ENCODE measurements around the gene MAP3K3.

Gene MAP3K3

GRCh38 chr17:63692195-63692816 is 70.1 kb downstream of the MAP3K3 start:
- no peak overlapping the region for H4K8ac ChIP-seq (ENCODE audit: low read depth, low read length)
- H3K23ac ChIP-seq (ENCODE audit: low read length): no peak overlapping the region
- H3K4ac ChIP-seq (ENCODE audit: low read depth, low read length): no peak overlapping the region
- H3K79me1 ChIP-seq (ENCODE audit: low read length): no peaks in the 10 kb centered on the region
- peaks cover 35 to 42% of the 10 kb centered on the region in 2 experiments for H3K36me3 ChIP-seq (ENCODE audit: control insufficient read depth in 1 of 2, insufficient read depth in 2 of 2, low read length in 2 of 2)
- no peak overlapping the region for H3K14ac ChIP-seq (ENCODE audit: low read length)
- no peaks in the 10 kb centered on the region for H3K4me1 ChIP-seq (ENCODE audit: control insufficient read depth in 1 of 2, insufficient read depth in 2 of 2, low read length in 2 of 2)
- no peak overlapping the region for H2BK5ac ChIP-seq (ENCODE audit: low read depth, low read length, poor library complexity)
- no peak overlapping the region for H3K4me3 ChIP-seq (ENCODE audit: low read depth, low read length)
- no peak overlapping the region for H2BK12ac ChIP-seq (ENCODE audit: low read length)
- H3K18ac ChIP-seq (ENCODE audit: low read length): no peak overlapping the region
- no peaks in the 10 kb centered on the region for H3K27me3 ChIP-seq (ENCODE audit: insufficient read depth, low read length)
- H4K12ac ChIP-seq (ENCODE audit: low read depth, low read length): no peak overlapping the region
- no peak overlapping the region for H2AFZ ChIP-seq (ENCODE audit: insufficient read depth, low read length, poor library complexity)
- DNase-seq: no peak
- H3K4me2 ChIP-seq (ENCODE audit: low read length): no peak overlapping the region
- no peaks in the 10 kb centered on the region for H3K9me3 ChIP-seq (ENCODE audit: insufficient read depth, low read depth, low read length)
- H3K9ac ChIP-seq (ENCODE audit: low read length): no peak overlapping the region
- WGBS (ENCODE audit: extremely low coverage, insufficient coverage, insufficient read length): no CpG with 5 or more reads among the region's 11 CpGs
- no peak overlapping the region for H2BK120ac ChIP-seq (ENCODE audit: insufficient read depth, low read length, poor library complexity)
- H2AK5ac ChIP-seq (ENCODE audit: low read length): no peak overlapping the region
- no peak overlapping the region for H4K91ac ChIP-seq (ENCODE audit: low read depth, low read length)
- H3K27ac ChIP-seq (ENCODE audit: low read depth, low read length): no peak overlapping the region
- H3K79me2 ChIP-seq (ENCODE audit: control insufficient read depth, insufficient read depth, low read length, poor library complexity): no peaks in the 10 kb centered on the region

- no peaks in the 10 kb centered on the region for H3K9me3 ChIP-seq (ENCODE audit: insufficient read depth, low read depth, low read length)
- no peak overlapping the region for H4K12ac ChIP-seq (ENCODE audit: low read depth, low read length)
- H3K14ac ChIP-seq (ENCODE audit: low read length): no peak overlapping the region
- H3K4me1 ChIP-seq (ENCODE audit: control insufficient read depth in 1 of 2, insufficient read depth in 2 of 2, low read length in 2 of 2): peaks cover 0 to 5% of the 10 kb centered on the region in 2 experiments
- no peaks in the 10 kb centered on the region for H3K27me3 ChIP-seq (ENCODE audit: insufficient read depth, low read length)
- H4K91ac ChIP-seq (ENCODE audit: low read depth, low read length): no peak overlapping the region
- H3K18ac ChIP-seq (ENCODE audit: low read length): no peak overlapping the region
- H3K4me3 ChIP-seq (ENCODE audit: low read depth, low read length): no peak overlapping the region
- no peak overlapping the region for H3K9ac ChIP-seq (ENCODE audit: low read length)
- H2BK5ac ChIP-seq (ENCODE audit: low read depth, low read length, poor library complexity): no peak overlapping the region
- H2BK12ac ChIP-seq (ENCODE audit: low read length): no peak overlapping the region
- no peak for DNase-seq
- H2AFZ ChIP-seq (ENCODE audit: insufficient read depth, low read length, poor library complexity): no peak overlapping the region
- H3K27ac ChIP-seq (ENCODE audit: low read depth, low read length): no peak overlapping the region
- H2AK5ac ChIP-seq (ENCODE audit: low read length): no peak overlapping the region
- H2BK120ac ChIP-seq (ENCODE audit: insufficient read depth, low read length, poor library complexity): no peak overlapping the region
- H3K4ac ChIP-seq (ENCODE audit: low read depth, low read length): no peak overlapping the region
- no peaks in the 10 kb centered on the region for H3K79me1 ChIP-seq (ENCODE audit: low read length)
- H3K23ac ChIP-seq (ENCODE audit: low read length): no peak overlapping the region
- H3K79me2 ChIP-seq (ENCODE audit: control insufficient read depth, insufficient read depth, low read length, poor library complexity): no peaks in the 10 kb centered on the region
- no CpG with 5 or more reads among the region's 18 CpGs for WGBS (ENCODE audit: extremely low coverage, insufficient coverage, insufficient read length)
- no peak overlapping the region for H3K4me2 ChIP-seq (ENCODE audit: low read length)
- peaks cover 36 to 46% of the 10 kb centered on the region in 2 experiments for H3K36me3 ChIP-seq (ENCODE audit: control insufficient read depth in 1 of 2, insufficient read depth in 2 of 2, low read length in 2 of 2)
- H4K8ac ChIP-seq (ENCODE audit: low read depth, low read length): no peak overlapping the region
Measured at GRCh38 chr17:63693411-63694113, 71.3 kb downstream of the MAP3K3 start.

DNA sequence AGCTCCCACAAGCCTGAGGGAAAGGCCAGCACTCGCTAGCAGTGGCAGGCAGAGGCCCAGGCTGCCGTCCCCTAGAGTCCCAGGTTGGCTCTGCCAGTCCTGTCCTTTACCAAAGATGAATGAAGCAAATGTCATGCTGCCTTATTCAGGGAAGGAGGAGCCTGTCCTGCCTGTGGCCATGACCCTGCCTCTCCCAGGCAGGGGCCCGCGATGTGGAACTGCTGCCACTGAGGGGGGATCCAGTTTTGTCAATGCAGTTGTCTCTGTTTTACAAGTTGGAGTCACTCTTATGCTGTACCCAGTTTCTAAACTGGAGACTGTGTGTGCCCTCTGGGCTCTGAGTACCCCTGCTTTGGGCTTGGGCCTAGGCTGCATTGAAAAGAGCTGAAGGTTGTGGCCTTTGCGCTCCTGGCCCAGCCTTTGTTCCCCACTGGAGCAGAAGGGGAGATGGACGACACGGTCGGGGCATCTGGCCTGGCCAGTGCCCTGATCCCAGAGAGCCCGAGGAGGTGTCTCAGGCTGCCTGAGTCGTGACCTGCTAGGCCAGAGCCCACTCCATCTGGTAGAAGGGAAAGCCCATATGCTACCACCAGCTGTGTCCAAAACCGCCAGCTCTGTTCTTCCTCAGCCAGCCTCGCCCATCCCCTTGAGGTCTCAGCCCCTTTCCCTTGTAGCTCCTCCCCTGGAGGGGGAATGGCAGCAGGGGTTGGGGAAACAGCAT is 72.2 kb downstream of the MAP3K3 start:
- Histone ChIP-seq H4K12ac (ENCODE audit: low read depth, low read length) (no peak overlapping the region), H3K4me1 (ENCODE audit: control insufficient read depth in 1 of 2, insufficient read depth in 2 of 2, low read length in 2 of 2) (peaks cover 3 to 5% of the 10 kb centered on the region in 2 experiments)

GRCh38 chr17:63694950-63695773 is 72.9 kb downstream of the MAP3K3 start:
- no CpG with 5 or more reads among the region's 15 CpGs for WGBS (ENCODE audit: extremely low coverage, insufficient coverage, insufficient read length)
- no peak overlapping the region for H3K4me3 ChIP-seq (ENCODE audit: low read depth, low read length)
- no peak for DNase-seq

More for the DNA sequence above, 72.2 kb downstream of the MAP3K3 start:
- Histone ChIP-seq H3K18ac (ENCODE audit: low read length) (no peak overlapping the region), H4K8ac (ENCODE audit: low read depth, low read length) (no peak overlapping the region), H3K79me1 (ENCODE audit: low read length) (no peaks in the 10 kb centered on the region), H3K4me3 (ENCODE audit: low read depth, low read length) (no peak overlapping the region), H2BK120ac (ENCODE audit: insufficient read depth, low read length, poor library complexity) (no peak overlapping the region), H3K36me3 (ENCODE audit: control insufficient read depth in 1 of 2, insufficient read depth in 2 of 2, low read length in 2 of 2) (peaks cover 29 to 37% of the 10 kb centered on the region in 2 experiments), H2BK5ac (ENCODE audit: low read depth, low read length, poor library complexity) (no peak overlapping the region), H3K79me2 (ENCODE audit: control insufficient read depth, insufficient read depth, low read length, poor library complexity) (no peaks in the 10 kb centered on the region), H3K9ac (ENCODE audit: low read length) (no peak overlapping the region), H3K4me2 (ENCODE audit: low read length) (no peak overlapping the region), H3K14ac (ENCODE audit: low read length) (no peak overlapping the region), H3K23ac (ENCODE audit: low read length) (no peak overlapping the region), H4K91ac (ENCODE audit: low read depth, low read length) (no peak overlapping the region), H2BK12ac (ENCODE audit: low read length) (no peak overlapping the region), H3K27me3 (ENCODE audit: insufficient read depth, low read length) (no peaks in the 10 kb centered on the region), H3K27ac (ENCODE audit: low read depth, low read length) (no peak overlapping the region), H3K9me3 (ENCODE audit: insufficient read depth, low read depth, low read length) (no peaks in the 10 kb centered on the region), H2AFZ (ENCODE audit: insufficient read depth, low read length, poor library complexity) (no peak overlapping the region), H3K4ac (ENCODE audit: low read depth, low read length) (no peak overlapping the region), H2AK5ac (ENCODE audit: low read length) (no peak overlapping the region)
- no peak for DNase-seq
- WGBS (ENCODE audit: extremely low coverage, insufficient coverage, insufficient read length): no CpG with 5 or more reads among the region's 12 CpGs

More at GRCh38 chr17:63694950-63695773, 72.9 kb downstream of the MAP3K3 start:
- Histone ChIP-seq H2AK5ac (ENCODE audit: low read length) (no peak overlapping the region), H2BK120ac (ENCODE audit: insufficient read depth, low read length, poor library complexity) (no peak overlapping the region), H3K27me3 (ENCODE audit: insufficient read depth, low read length) (no peaks in the 10 kb centered on the region), H2BK5ac (ENCODE audit: low read depth, low read length, poor library complexity) (no peak overlapping the region), H3K4me1 (ENCODE audit: control insufficient read depth in 1 of 2, insufficient read depth in 2 of 2, low read length in 2 of 2) (peaks cover 4 to 5% of the 10 kb centered on the region in 2 experiments), H3K4ac (ENCODE audit: low read depth, low read length) (no peak overlapping the region), H3K9ac (ENCODE audit: low read length) (no peak overlapping the region), H3K27ac (ENCODE audit: low read depth, low read length) (no peak overlapping the region), H3K4me2 (ENCODE audit: low read length) (no peak overlapping the region), H3K23ac (ENCODE audit: low read length) (no peak overlapping the region), H3K79me1 (ENCODE audit: low read length) (peaks cover under 1% of the 10 kb centered on the region), H2BK12ac (ENCODE audit: low read length) (no peak overlapping the region), H4K12ac (ENCODE audit: low read depth, low read length) (no peak overlapping the region), H3K79me2 (ENCODE audit: control insufficient read depth, insufficient read depth, low read length, poor library complexity) (peaks cover 2% of the 10 kb centered on the region), H4K91ac (ENCODE audit: low read depth, low read length) (no peak overlapping the region), H3K36me3 (ENCODE audit: control insufficient read depth in 1 of 2, insufficient read depth in 2 of 2, low read length in 2 of 2) (peaks cover 26 to 32% of the 10 kb centered on the region in 2 experiments), H2AFZ (ENCODE audit: insufficient read depth, low read length, poor library complexity) (no peak overlapping the region), H4K8ac (ENCODE audit: low read depth, low read length) (no peak overlapping the region), H3K18ac (ENCODE audit: low read length) (no peak overlapping the region), H3K9me3 (ENCODE audit: insufficient read depth, low read depth, low read length) (no peaks in the 10 kb centered on the region), H3K14ac (ENCODE audit: low read length) (no peak overlapping the region)

Measured in trophoblast cell (in vitro differentiated cells and primary cell).